Keratinocyte (primary cell): ENCODE data around the gene NEB. TPM values are rescaled to one million over a fixed set of nuclear protein-coding genes. Genes with fewer than 3 reads are reported as not detected.

Experiments used
- DNase-seq: peaks from one replicate; pipeline ENCODE4 v3.0.0-alpha.2; 2011; ENCODE audit warnings: low read depth, missing footprints, low spot score
- FAIRE-seq: peaks from 2 replicates; lab custom pipeline; 2011; peaks lifted over from hg19 to GRCh38; lab: Jason Lieb, UNC
- H2AFZ ChIP-seq: 2 replicates; pipeline ENCODE4 v1.6.0; 2012; ENCODE audit warnings: low read length, control low read depth, inconsistent platforms; ENCODE audit not compliant: control insufficient read depth
- H3K27ac ChIP-seq: 2 replicates; pipeline ENCODE4 v1.5.1; 2011; ENCODE audit warnings: low read length; ENCODE audit not compliant: control insufficient read depth, insufficient read depth
- H3K27me3 ChIP-seq: 3 replicates; pipeline ENCODE4 v1.6.0; 2011; ENCODE audit warnings: low read length; ENCODE audit not compliant: control insufficient read depth, insufficient read depth; ENCODE audit errors: extremely low read depth
- H3K36me3 ChIP-seq, 2 experiments: 2 replicates in 1 of 2; 3 replicates in 1 of 2; pipeline ENCODE4 v1.5.1; 2011; ENCODE audit warnings: low read length in 2 of 2, mild to moderate bottlenecking in 1 of 2; ENCODE audit not compliant: control insufficient read depth in 2 of 2, insufficient read depth in 2 of 2; ENCODE audit errors: extremely low read depth in 1 of 2
- H3K4me1 ChIP-seq: 3 replicates; pipeline ENCODE4 v1.5.1; 2011; ENCODE audit warnings: low read length; ENCODE audit not compliant: control insufficient read depth, insufficient read depth; ENCODE audit errors: extremely low read depth
- H3K4me2 ChIP-seq: 3 replicates; pipeline ENCODE4 v1.6.0; 2011; ENCODE audit warnings: low read depth, low read length; ENCODE audit not compliant: control insufficient read depth, insufficient read depth; ENCODE audit errors: extremely low read depth
- H3K4me3 ChIP-seq, 3 experiments: fragments of 200-600 bp in 1 of 3; sonication (generic) in 1 of 3; 2 replicates in 2 of 3; 3 replicates in 1 of 3; pipeline ENCODE4 v1.5.1; 2011 to 2016; ENCODE audit warnings: low read length in 3 of 3, mild to moderate bottlenecking in 3 of 3, control low read depth in 2 of 3, inconsistent platforms in 1 of 3, low read depth in 1 of 3, mixed read lengths in 1 of 3, mixed run types in 1 of 3, moderate library complexity in 1 of 3; ENCODE audit not compliant: control insufficient read depth in 2 of 3, insufficient read depth in 2 of 3; ENCODE audit errors: extremely low read depth in 1 of 3
- H3K79me2 ChIP-seq: 2 replicates; pipeline ENCODE4 v1.6.0; 2012; ENCODE audit warnings: low read length; ENCODE audit not compliant: control insufficient read depth, insufficient read depth
- H3K9ac ChIP-seq: 3 replicates; pipeline ENCODE4 v1.6.0; 2011; ENCODE audit warnings: low read length; ENCODE audit not compliant: control insufficient read depth, insufficient read depth; ENCODE audit errors: extremely low read depth
- H3K9me1 ChIP-seq: 3 replicates; pipeline ENCODE4 v1.6.0; 2011; ENCODE audit warnings: low read length; ENCODE audit not compliant: control insufficient read depth, insufficient read depth; ENCODE audit errors: extremely low read depth
- H3K9me3 ChIP-seq: 2 replicates; pipeline ENCODE4 v1.5.1; 2012; ENCODE audit warnings: low read depth, low read length; ENCODE audit not compliant: control insufficient read depth
- H4K20me1 ChIP-seq: 3 replicates; pipeline ENCODE4 v1.6.0; 2011; ENCODE audit warnings: low read length; ENCODE audit not compliant: control insufficient read depth, insufficient read depth; ENCODE audit errors: extremely low read depth
- EZH2 ChIP-seq: IDR thresholded peaks from one replicate; pipeline ENCODE4 v1.6.1; 2012; ENCODE audit warnings: inconsistent platforms, mild to moderate bottlenecking, low read length, moderate library complexity
- dilution Hi-C: fragments of 300-500 bp; cut with MboI; formaldehyde crosslinking; loops from one replicate; pipeline ENCODE4 v1.7.0; 2020; ENCODE audit warnings: low sequenced_read_pairs; ENCODE audit not compliant: extremely low pct_ligation_motif_present
- polyA plus RNA-seq, 5 experiments: library from polyadenylated mRNA; depleted of rRNA in 3 of 5; stranded (reverse) in 3 of 5; stranded (forward) in 1 of 5; unstranded in 1 of 5; fragments of >200 nt; gene quantifications; 1 replicate in 1 of 5; 2 replicates in 3 of 5; 3 replicates in 1 of 5; pipeline versions ENCODE4 v1.2.1 to v1.2.3, GENCODE V29; 2011 to 2012; ENCODE audit warnings: missing spikeins in 2 of 5, low read depth in 1 of 5, low replicate concordance in 1 of 5
- TF ChIP-seq, protein P1 (sequence below), 3 experiments: IDR thresholded peaks in 1 of 3; conservative IDR thresholded peaks in 1 of 3; optimal IDR thresholded peaks in 1 of 3; 2 replicates in 2 of 3; 3 replicates in 1 of 3; pipeline versions ENCODE3 to v1.5.1; 2011; ENCODE audit warnings: low read length in 3 of 3, mild to moderate bottlenecking in 3 of 3, moderate library complexity in 2 of 3, control low read depth in 1 of 3, inconsistent platforms in 1 of 3; ENCODE audit not compliant: insufficient read depth in 2 of 3; ENCODE audit errors: extremely low read depth in 1 of 3

The NEB gene
- polyA plus RNA-seq, 1 donor (not counting 4 experiments of a cell fraction or from before 2014, with no cell fraction given) = 0.67 TPM

GRCh38 chr2:151630372-151630771, 103.9 kb downstream of the NEB start:
- dilution Hi-C loops = no loop called here
- Histone ChIP-seq H2AFZ (no peak overlapping the region), H3K27me3 (no peaks in the 10 kb centered on the region), H3K79me2 (no peaks in the 10 kb centered on the region), H3K4me1 (no peaks in the 10 kb centered on the region), H4K20me1 (no peaks in the 10 kb centered on the region), H3K9me3 (no peaks in the 10 kb centered on the region), H3K9ac (no peak overlapping the region), H3K4me3 (no peak overlapping the region), H3K4me2 (no peak overlapping the region), H3K9me1 (no peaks in the 10 kb centered on the region), H3K27ac (no peak overlapping the region), H3K36me3 (no peaks in the 10 kb centered on the region)
- DNase-seq (no peak), FAIRE-seq (no peak)
- TF ChIP-seq, protein P1, sequence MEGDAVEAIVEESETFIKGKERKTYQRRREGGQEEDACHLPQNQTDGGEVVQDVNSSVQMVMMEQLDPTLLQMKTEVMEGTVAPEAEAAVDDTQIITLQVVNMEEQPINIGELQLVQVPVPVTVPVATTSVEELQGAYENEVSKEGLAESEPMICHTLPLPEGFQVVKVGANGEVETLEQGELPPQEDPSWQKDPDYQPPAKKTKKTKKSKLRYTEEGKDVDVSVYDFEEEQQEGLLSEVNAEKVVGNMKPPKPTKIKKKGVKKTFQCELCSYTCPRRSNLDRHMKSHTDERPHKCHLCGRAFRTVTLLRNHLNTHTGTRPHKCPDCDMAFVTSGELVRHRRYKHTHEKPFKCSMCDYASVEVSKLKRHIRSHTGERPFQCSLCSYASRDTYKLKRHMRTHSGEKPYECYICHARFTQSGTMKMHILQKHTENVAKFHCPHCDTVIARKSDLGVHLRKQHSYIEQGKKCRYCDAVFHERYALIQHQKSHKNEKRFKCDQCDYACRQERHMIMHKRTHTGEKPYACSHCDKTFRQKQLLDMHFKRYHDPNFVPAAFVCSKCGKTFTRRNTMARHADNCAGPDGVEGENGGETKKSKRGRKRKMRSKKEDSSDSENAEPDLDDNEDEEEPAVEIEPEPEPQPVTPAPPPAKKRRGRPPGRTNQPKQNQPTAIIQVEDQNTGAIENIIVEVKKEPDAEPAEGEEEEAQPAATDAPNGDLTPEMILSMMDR (optimal IDR thresholded peaks at IDR 0.05 in 1 of 3, IDR thresholded peaks at IDR 0.05 in 1 of 3, conservative IDR thresholded peaks at IDR 0.05 in 1 of 3; ENCODE audit: extremely low read depth in 1 of 3, insufficient read depth in 2 of 3, low read length in 3 of 3) = no peak
- no peak for TF ChIP-seq EZH2

- no peaks in the 10 kb centered on the region for H3K9me3 ChIP-seq
- no peaks in the 10 kb centered on the region for H4K20me1 ChIP-seq
- no peak overlapping the region for H2AFZ ChIP-seq
- dilution Hi-C loops = no loop called here
- H3K4me1 ChIP-seq = no peaks in the 10 kb centered on the region
- H3K27me3 ChIP-seq = no peaks in the 10 kb centered on the region
- DNase-seq (no peak), FAIRE-seq (no peak)
- H3K4me3 ChIP-seq = no peak overlapping the region
- H3K9me1 ChIP-seq = no peaks in the 10 kb centered on the region
- no peaks in the 10 kb centered on the region for H3K36me3 ChIP-seq
- no peak overlapping the region for H3K4me2 ChIP-seq
- no peak for TF ChIP-seq EZH2
- TF ChIP-seq, protein P1 (optimal IDR thresholded peaks at IDR 0.05 in 1 of 3, IDR thresholded peaks at IDR 0.05 in 1 of 3, conservative IDR thresholded peaks at IDR 0.05 in 1 of 3; ENCODE audit: extremely low read depth in 1 of 3, insufficient read depth in 2 of 3, low read length in 3 of 3) = no peak
- H3K79me2 ChIP-seq = no peaks in the 10 kb centered on the region
- no peak overlapping the region for H3K27ac ChIP-seq
- H3K9ac ChIP-seq = no peak overlapping the region
Observed at GRCh38 chr2:151627353-151627752, 106.9 kb downstream of the NEB start.
